Measurements from ENCODE around the gene TRPC5OS.

DNA sequence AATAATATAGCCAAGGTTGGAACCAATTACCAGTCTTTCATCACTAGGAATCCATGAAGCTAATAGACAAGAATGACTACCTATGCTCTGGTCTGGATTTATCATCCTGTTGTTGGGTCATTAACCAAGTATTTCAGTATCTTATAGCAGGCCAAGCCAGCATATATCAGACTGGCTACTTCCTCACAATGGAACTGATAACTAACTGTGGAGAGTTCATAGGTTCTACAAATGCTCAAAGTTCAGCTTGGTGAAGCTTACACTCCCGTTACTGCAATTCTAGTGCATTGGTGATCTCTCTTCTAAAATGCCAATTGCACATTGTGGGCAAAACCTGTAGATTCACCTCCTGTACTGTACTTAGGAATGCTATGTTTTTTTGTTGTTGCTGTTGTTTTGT lies 4.8 kb downstream of the TRPC5OS start:
- no peak for TF ChIP-seq LEF1 (IDR thresholded peaks at IDR 0.05; ENCODE audit: borderline replicate concordance)
- no peak for TF ChIP-seq SP1 (IDR thresholded peaks at IDR 0.05)
- no peak for TF ChIP-seq BHLHE40 (IDR thresholded peaks at IDR 0.05; ENCODE audit: borderline replicate concordance)
- TF ChIP-seq FOXA1 (IDR thresholded peaks at IDR 0.05), result no peak
- TF ChIP-seq FOXM1 (IDR thresholded peaks at IDR 0.05; ENCODE audit: borderline replicate concordance), result no peak
- no peak for TF ChIP-seq HDGF (IDR thresholded peaks at IDR 0.05; ENCODE audit: borderline replicate concordance)
- TF ChIP-seq, protein P1, sequence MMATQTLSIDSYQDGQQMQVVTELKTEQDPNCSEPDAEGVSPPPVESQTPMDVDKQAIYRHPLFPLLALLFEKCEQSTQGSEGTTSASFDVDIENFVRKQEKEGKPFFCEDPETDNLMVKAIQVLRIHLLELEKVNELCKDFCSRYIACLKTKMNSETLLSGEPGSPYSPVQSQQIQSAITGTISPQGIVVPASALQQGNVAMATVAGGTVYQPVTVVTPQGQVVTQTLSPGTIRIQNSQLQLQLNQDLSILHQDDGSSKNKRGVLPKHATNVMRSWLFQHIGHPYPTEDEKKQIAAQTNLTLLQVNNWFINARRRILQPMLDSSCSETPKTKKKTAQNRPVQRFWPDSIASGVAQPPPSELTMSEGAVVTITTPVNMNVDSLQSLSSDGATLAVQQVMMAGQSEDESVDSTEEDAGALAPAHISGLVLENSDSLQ (IDR thresholded peaks at IDR 0.05), result no peak
- TF ChIP-seq NFRKB (IDR thresholded peaks at IDR 0.05), result no peak
- TF ChIP-seq FOXK2 (IDR thresholded peaks at IDR 0.05), result no peak
- TF ChIP-seq ELF4 (IDR thresholded peaks at IDR 0.05), result no peak
- TF ChIP-seq ZNF384 (IDR thresholded peaks at IDR 0.05), result no peak

Measured in HEK293T (cell line).